Activated CD4-positive, alpha-beta T cell treated with anti-CD3 and anti-CD28 coated beads for 24 hours (primary cell): ENCODE data around the gene PKDREJ.
"Not testable (repeated sequence)": the region's sequence is repeated elsewhere in the genome, so short reads cannot be mapped to it uniquely, and the experiment has no call there.

Source experiments
- DNase-seq, 2 donors: peaks; one replicate each; pipeline ENCODE4 v3.0.0-alpha.2; 2020; ENCODE audit warnings: low read depth in 2 of 2

The PKDREJ gene

GRCh38 chr22:46267431-46268279 is 4.5 kb upstream of the PKDREJ start, which contains the start of gene TTC38:
Gene TTC38, plus strand, starts transcription at chr22:46268008. Its CDS starts 32 bp downstream, at chr22:46268040.
- peak in 1 of 2 donors; percentile 38 for DNase-seq

GRCh38 chr22:46265627-46266026 is 2.5 kb upstream of the PKDREJ start:
- not testable (repeated sequence) for DNase-seq

DNA sequence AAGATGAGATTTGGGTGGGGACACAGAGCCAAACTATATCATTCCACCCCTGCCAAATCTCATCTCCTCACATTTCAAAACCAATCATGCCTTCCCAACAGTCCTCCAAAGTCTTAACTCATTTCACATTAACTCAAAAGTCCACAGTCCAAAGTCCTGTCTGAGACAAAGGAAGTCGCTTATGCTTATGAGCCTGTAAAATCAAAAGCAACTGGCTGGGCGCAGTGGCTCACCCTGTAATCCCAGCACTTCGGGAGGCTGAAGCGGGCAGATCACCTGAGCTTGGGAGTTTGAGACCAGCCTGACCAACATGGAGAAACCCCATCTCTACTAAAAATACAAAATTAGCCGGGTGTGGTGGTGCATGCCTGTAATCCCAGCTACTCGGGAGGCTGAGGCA is 1.4 kb upstream of the PKDREJ start:
- not testable (repeated sequence) for DNase-seq

DNA sequence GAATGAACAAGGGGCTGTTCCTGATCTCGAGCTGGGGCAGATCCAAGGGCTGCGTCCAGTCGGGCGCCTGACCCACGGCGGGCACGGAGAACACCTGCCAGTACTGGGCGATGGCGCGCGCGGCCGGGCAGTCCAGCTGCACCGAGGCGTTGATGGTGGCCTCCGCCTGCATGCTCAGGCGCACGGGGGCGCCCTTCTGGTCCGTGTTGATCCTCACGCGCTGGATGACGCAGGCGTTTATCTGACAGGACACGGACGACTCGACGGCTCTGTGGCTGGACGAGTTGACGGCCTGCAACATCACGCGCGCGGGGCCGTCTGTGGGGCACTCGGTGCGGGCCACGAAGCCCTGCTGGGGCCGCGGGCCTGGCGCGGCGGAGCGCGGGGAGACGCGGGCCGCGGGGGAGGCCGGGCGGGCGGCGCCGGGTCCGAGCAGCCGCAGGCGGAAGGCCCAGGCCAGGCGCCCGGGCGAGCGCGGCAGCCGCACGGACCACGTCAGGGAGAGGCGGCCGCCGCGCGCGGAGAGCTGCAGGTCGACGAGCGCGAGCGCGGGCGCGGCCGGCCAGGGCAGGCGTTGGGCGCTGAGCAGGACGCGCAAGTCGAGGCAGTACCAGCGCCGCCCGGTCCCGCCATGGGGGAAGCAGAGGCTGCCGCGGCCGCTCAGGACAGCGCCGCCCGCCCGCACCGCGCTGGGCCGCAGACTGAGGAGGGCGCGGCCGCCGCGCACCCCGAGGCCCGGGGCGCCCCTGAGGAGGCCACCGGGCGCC is 511 bp downstream of the PKDREJ start:
- DNase-seq: peak in 1 of 2 donors; percentile 22

DNA sequence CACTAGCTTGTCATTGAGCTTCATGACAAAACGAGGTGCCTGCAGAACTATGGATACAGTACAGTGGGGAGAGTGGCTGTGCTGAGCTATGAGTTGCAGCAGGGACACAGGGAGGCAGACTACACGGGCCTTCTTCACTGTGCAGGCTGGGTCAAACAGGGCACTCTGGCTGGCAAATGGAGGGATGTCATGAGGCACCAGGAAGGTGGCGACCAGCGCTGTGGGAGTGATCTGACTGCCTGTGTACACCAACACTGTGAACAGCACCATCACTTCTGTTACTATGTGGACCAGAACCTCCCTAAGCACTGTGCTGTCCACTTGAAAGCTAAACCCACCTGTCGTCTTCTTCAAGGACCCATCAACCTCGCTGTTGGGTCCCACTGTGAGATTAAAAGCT is 3.1 kb downstream of the PKDREJ start:
- DNase-seq: no peak

DNA sequence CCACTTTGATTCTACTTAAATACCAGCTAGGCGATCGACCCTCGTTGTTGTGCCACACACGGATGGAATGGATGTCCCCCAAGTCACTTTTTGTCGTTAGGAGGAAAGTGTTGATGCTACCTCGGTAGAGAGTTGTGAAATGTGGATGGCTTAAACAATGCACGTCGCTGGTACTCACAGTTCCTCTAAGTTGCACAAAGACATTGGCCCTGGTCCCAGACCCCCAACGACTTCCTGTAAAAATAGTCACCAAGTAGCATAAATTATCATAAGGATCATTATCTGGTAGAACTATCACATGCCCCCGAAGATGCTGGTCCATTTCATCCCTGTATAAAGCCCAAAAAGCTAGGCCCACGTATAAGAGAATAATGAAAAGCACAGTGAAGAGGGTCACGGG is 3.8 kb downstream of the PKDREJ start:
- DNase-seq: no peak

DNA sequence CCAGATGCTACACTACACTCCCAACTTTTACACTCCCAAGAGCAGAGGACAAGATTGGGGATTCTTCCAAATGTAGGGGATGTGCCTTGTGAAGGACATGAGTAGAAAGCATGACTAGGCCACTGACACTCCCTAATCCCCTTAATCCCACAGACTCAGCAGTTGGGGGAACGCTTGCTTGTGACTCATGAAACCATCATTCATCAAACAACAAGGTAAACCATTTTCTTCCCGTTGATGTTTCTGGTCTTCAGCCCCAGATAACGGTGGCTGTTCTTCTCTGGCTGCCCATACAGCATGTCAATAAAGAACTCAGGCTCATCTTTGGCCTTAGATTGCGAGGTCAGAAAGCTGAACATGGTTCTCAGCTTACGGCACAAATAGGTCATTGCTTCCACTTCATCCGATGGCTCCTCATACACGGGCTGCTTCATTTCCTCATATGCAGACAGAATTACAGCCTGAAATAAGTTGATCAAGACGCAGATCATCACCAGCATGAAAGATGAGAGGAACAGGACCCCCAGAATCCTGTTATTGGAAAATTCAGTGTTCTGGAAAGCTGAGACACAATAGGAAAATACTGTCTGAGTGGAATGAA is 6.7 kb downstream of the PKDREJ start:
- no peak for DNase-seq

GRCh38 chr22:46251816-46252380 is 11.2 kb downstream of the PKDREJ start:
- DNase-seq: no peak

- DNase-seq: no peak
Observed at GRCh38 chr22:46251266-46251665, 11.9 kb downstream of the PKDREJ start.

GRCh38 chr22:46250783-46251125 is 12.4 kb downstream of the PKDREJ start:
- DNase-seq: no peak

- DNase-seq: peak; percentile 85 to 87
Observed at GRCh38 chr22:46250035-46250782, 12.9 kb downstream of the PKDREJ start, which contains the start of gene CDPF1. Gene CDPF1, minus strand, starts transcription at chr22:46250293. Its CDS starts 2,009 bp downstream, at chr22:46248284.

GRCh38 chr22:46247443-46247975 is 15.6 kb downstream of the PKDREJ start:
- no peak for DNase-seq

GRCh38 chr22:46246178-46246577 is 17.0 kb downstream of the PKDREJ start:
- DNase-seq: no peak

- no peak for DNase-seq
Observed at GRCh38 chr22:46245511-46245910, 17.6 kb downstream of the PKDREJ start.

DNA sequence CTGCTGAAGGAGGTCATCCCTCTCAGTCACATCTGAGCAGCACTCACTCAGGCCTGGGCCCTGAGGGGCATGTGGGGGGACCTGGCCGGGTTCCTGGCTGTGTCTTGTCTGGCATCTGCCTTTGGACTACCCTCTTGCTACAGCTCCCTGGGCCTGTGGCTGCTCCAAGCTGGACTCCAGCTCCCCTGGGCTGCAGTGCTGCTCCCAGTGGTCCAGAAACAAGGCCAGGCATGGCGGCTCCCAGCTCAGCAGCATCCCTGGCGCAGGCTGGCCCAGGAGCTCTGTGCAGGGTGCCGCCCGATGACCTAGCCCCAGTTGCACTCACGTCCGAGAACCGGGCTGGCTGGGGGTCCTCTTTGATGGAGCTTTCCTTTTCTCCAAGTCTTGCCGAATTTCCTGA is 18.4 kb downstream of the PKDREJ start:
- DNase-seq: no peak

DNA sequence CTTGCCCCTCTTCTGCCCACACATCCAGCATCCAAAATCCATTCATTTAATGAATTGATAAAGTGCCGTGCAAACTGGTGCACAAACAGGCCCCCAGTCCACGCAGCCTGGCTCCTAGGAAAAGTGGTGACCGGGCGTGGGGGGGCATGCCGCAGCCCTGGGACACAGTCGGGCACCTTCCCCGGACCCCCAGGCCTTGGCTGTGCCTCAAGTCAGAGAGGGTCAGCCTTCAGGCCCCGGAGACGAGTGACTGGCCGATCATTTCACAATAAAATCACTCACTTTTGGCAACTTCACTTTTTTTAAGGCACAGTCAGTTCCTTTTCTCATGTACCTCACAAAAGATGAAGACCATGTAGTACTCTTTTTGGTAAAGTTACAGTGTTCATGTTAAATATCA is 21.1 kb downstream of the PKDREJ start:
- no peak for DNase-seq

DNA sequence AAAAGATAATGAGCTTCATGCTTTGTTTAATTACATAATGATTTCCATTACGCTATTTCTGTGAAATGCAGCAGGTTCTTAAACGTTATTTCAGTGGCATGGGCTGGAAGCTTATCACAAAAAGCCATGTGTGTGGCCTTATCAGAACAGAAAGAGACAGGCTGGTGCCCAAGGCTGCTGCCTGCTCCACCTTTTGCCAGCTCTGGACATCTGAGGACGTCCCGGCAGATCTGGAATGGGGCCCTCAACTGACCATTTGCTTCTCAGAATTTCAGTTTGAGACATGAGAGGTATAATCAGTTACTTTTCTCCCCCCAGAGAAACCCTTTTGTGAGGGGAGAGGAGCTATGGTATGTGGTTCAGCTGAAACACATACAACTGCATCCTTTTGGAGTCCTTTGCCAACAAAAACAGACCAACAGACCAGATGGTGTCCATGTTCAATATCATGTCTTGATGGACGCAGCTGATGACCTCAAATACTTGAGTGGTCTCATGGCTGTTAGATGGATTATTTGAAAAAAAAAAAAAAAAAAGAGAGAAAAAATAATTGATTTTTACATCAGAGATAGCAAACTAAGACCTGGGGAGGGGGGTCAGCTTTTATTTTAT is 21.6 kb downstream of the PKDREJ start:
- no peak for DNase-seq

DNA sequence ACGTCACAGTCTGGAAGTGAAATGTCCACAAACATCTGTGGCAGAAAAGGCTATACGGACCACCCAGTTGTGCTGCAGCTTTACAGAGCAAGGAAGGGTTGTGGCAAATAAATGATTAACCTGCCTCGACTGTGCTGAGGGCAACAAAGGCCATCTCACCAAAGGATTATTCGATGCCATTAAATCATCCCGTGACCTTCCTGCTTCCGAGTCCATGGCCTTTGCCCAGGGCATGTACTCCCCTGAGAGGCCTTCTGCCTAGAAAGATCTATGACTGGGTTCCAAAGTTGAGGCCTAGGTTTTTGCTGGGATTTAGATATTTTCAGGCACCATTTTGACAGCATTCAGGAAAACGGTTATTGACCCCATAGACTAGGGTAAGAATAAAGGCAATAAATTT is 22.2 kb downstream of the PKDREJ start:
- no peak for DNase-seq

GRCh38 chr22:46240506-46240905 is 22.6 kb downstream of the PKDREJ start:
- no peak for DNase-seq

- DNase-seq: no peak
Observed at GRCh38 chr22:46240073-46240472, 23.1 kb downstream of the PKDREJ start.
